NCI-H187 treated with DMSO at 0.1 percent for 48 hours (cell line): ENCODE measurements around the gene PIM3.

ENCODE experiments used
- DNase-seq: peaks from one replicate; lab custom pipeline; 2025; lab: John Stamatoyannopoulos, UW

PIM3 gene

GRCh38 chr22:49956418-49956770, 4.2 kb upstream of the PIM3 start:
- DNase-seq: no peak

- no peak for DNase-seq
These were observed 3.4 kb upstream of the PIM3 start for GRCh38 chr22:49956914-49957825.

GRCh38 chr22:49957826-49958365, 2.7 kb upstream of the PIM3 start:
- no peak for DNase-seq

- DNase-seq: no peak
These were observed 2.1 kb upstream of the PIM3 start for GRCh38 chr22:49958366-49958921.

GRCh38 chr22:49958931-49959781, 1.4 kb upstream of the PIM3 start:
- no peak for DNase-seq

GRCh38 chr22:49959782-49960158, 802 bp upstream of the PIM3 start:
- DNase-seq: no peak

- no peak for DNase-seq
These were observed 531 bp downstream of the PIM3 start for GRCh38 chr22:49961005-49961600.

- no peak for DNase-seq
These were observed 1.0 kb downstream of the PIM3 start for GRCh38 chr22:49961601-49962011.

GRCh38 chr22:49962012-49962750, 1.6 kb downstream of the PIM3 start:
- no peak for DNase-seq

GRCh38 chr22:49962751-49963646, 2.4 kb downstream of the PIM3 start:
- DNase-seq: no peak

- no peak for DNase-seq
These were observed 3.1 kb downstream of the PIM3 start for GRCh38 chr22:49963647-49964026.

GRCh38 chr22:49964136-49965090, 3.8 kb downstream of the PIM3 start:
- DNase-seq: no peak

GRCh38 chr22:49965091-49966040, 4.8 kb downstream of the PIM3 start:
- DNase-seq: no peak

GRCh38 chr22:49966041-49966773, 5.6 kb downstream of the PIM3 start:
- DNase-seq: no peak

GRCh38 chr22:49966774-49967705, 6.5 kb downstream of the PIM3 start:
- DNase-seq: no peak

- no peak for DNase-seq
These were observed 7.2 kb downstream of the PIM3 start for GRCh38 chr22:49967706-49968208.
